Measurements from ENCODE around the gene HOXB4. TPM values are rescaled to one million over a fixed set of nuclear protein-coding genes. Genes with fewer than 3 reads are reported as not detected.

The HOXB4 gene
- total RNA-seq, 2 experiments from 2014 or later: 0.16 to 0.17 TPM

- ChIA-PET CTCF (interaction anchor here (1.1 to 5.0 kb wide), 6 partner anchors 20 to 260 kb away, joined by 3 to 24 read pairs (median 4); no protein-coding TSS in a partner anchor), POLR2A (interaction anchor here (0.7 kb wide), 1 partner anchor 483 kb away, joined by 3 read pairs; no protein-coding TSS in a partner anchor)
- Histone ChIP-seq H3K4me1 (ENCODE audit: insufficient read depth, low read length) (peaks cover 53% of the 10 kb centered on the region), H3K9me3 (ENCODE audit: control insufficient read depth in 1 of 2, insufficient read depth in 1 of 2, low read length in 2 of 2) (peaks cover 0 to 24% of the 10 kb centered on the region in 2 experiments), H3K27me3 (ENCODE audit: control insufficient read depth in 1 of 2, insufficient read depth in 2 of 2, low read length in 2 of 2) (peaks cover 83 to 94% of the 10 kb centered on the region in 2 experiments), H3K36me3 (ENCODE audit: insufficient read depth, low read length) (no peaks in the 10 kb centered on the region), H3K27ac (ENCODE audit: low read depth in 1 of 2, low read length in 2 of 2) (no peak overlapping the region), H3K4me3 (ENCODE audit: low read length) (no peak overlapping the region)
- TF ChIP-seq CTCF (IDR thresholded peaks at IDR 0.05): no peak
- intact Hi-C loops (cut with DNase I, micrococcal nuclease): loop anchor here (1.0 to 5.0 kb wide), 4 partner anchors 102 to 512 kb away; no protein-coding TSS in a partner anchor
- H3K36me3 Mint-ChIP-seq (ENCODE audit: low read depth): no peaks in the 10 kb centered on the region
- H3K9me3 Mint-ChIP-seq: no peaks in the 10 kb centered on the region
- no peak overlapping the region for H3K4me3 Mint-ChIP-seq
- H3K4me1 Mint-ChIP-seq (ENCODE audit: low read depth): peaks cover 47% of the 10 kb centered on the region
- no peak overlapping the region for H3K27ac Mint-ChIP-seq
- ATAC-seq (ENCODE audit: poor library complexity) (no peak), DNase-seq (no peak)
- peaks cover 98% of the 10 kb centered on the region for H3K27me3 Mint-ChIP-seq
Measured at GRCh38 chr17:48594538-48595277, 16.6 kb upstream of the HOXB4 start.

- no peaks in the 10 kb centered on the region for H3K36me3 Mint-ChIP-seq (ENCODE audit: low read depth)
- peak; percentile 83 for TF ChIP-seq CTCF (IDR thresholded peaks at IDR 0.05)
- peaks cover 98% of the 10 kb centered on the region for H3K27me3 Mint-ChIP-seq
- peaks cover 53% of the 10 kb centered on the region for H3K4me1 ChIP-seq (ENCODE audit: insufficient read depth, low read length)
- H3K4me3 Mint-ChIP-seq: peak overlapping the region; percentile 74
- ChIA-PET CTCF (interaction anchor here (1.1 to 5.0 kb wide), 9 partner anchors 20 to 286 kb away, joined by 3 to 24 read pairs (median 13); no protein-coding TSS in a partner anchor), POLR2A (interaction anchor here (0.9 to 1.5 kb wide), 4 partner anchors 25 to 420 kb away, joined by 3 to 5 read pairs (median 4); no protein-coding TSS in a partner anchor)
- H3K27ac ChIP-seq (ENCODE audit: low read depth in 1 of 2, low read length in 2 of 2): no peak overlapping the region
- DNase-seq (peak; percentile 61 to 91 (median 82)), ATAC-seq (ENCODE audit: poor library complexity) (peak; percentile 74)
- H3K9me3 ChIP-seq (ENCODE audit: control insufficient read depth in 1 of 2, insufficient read depth in 1 of 2, low read length in 2 of 2): peaks cover 0 to 24% of the 10 kb centered on the region in 2 experiments
- peaks cover 46% of the 10 kb centered on the region for H3K4me1 Mint-ChIP-seq (ENCODE audit: low read depth)
- H3K4me3 ChIP-seq (ENCODE audit: low read length): peak overlapping the region; percentile 45
- intact Hi-C loops (cut with DNase I, micrococcal nuclease): loop anchor here (1.0 to 5.0 kb wide), 7 partner anchors 101 to 512 kb away; no protein-coding TSS in a partner anchor
- H3K27me3 ChIP-seq (ENCODE audit: control insufficient read depth in 1 of 2, insufficient read depth in 2 of 2, low read length in 2 of 2): peaks cover 83 to 94% of the 10 kb centered on the region in 2 experiments
- no peaks in the 10 kb centered on the region for H3K36me3 ChIP-seq (ENCODE audit: insufficient read depth, low read length)
- H3K9me3 Mint-ChIP-seq: no peaks in the 10 kb centered on the region
- no peak overlapping the region for H3K27ac Mint-ChIP-seq
Measured at GRCh38 chr17:48593840-48594537, 15.8 kb upstream of the HOXB4 start.

GRCh38 chr17:48593126-48593829 is 15.1 kb upstream of the HOXB4 start, which contains the start of gene HOXB5:
TSS of gene HOXB5 (minus strand) at chr17:48593779. CDS start at chr17:48593682, 97 bp downstream.
- intact Hi-C loops (cut with DNase I, micrococcal nuclease): loop anchor here (1.0 to 5.0 kb wide), 6 partner anchors 100 to 511 kb away; no protein-coding TSS in a partner anchor
- Mint-ChIP-seq H3K4me3 (peak within 1 kb of the TSS; percentile 74), H3K27me3 (peaks cover 98% of the 10 kb centered on the region), H3K27ac (no peak within 1 kb of the TSS), H3K36me3 (ENCODE audit: low read depth) (no peaks in the 10 kb centered on the region), H3K9me3 (no peaks in the 10 kb centered on the region), H3K4me1 (ENCODE audit: low read depth) (peaks cover 39% of the 10 kb centered on the region)
- CTCF ChIA-PET: interaction anchor here (0.5 to 5.0 kb wide), 14 partner anchors 10 to 285 kb away, joined by 3 to 24 read pairs (median 6); no protein-coding TSS in a partner anchor
- peak in 3 of 14 experiments; percentile 47 to 53 (median 47) for DNase-seq
- POLR2A ChIA-PET: interaction anchor here (0.5 to 1.5 kb wide), 8 partner anchors 17 to 419 kb away, joined by 3 to 6 read pairs (median 4); no protein-coding TSS in a partner anchor
- H3K27me3 ChIP-seq (ENCODE audit: control insufficient read depth in 1 of 2, insufficient read depth in 2 of 2, low read length in 2 of 2): peaks cover 83 to 94% of the 10 kb centered on the region in 2 experiments
- H3K4me1 ChIP-seq (ENCODE audit: insufficient read depth, low read length): peaks cover 51% of the 10 kb centered on the region
- no peak within 1 kb of the TSS for H3K27ac ChIP-seq (ENCODE audit: low read depth in 1 of 2, low read length in 2 of 2)
- H3K4me3 ChIP-seq (ENCODE audit: low read length): peak within 1 kb of the TSS; percentile 45
- no peaks in the 10 kb centered on the region for H3K36me3 ChIP-seq (ENCODE audit: insufficient read depth, low read length)
- peaks cover 0 to 24% of the 10 kb centered on the region in 2 experiments for H3K9me3 ChIP-seq (ENCODE audit: control insufficient read depth in 1 of 2, insufficient read depth in 1 of 2, low read length in 2 of 2)
- TF ChIP-seq CTCF (IDR thresholded peaks at IDR 0.05): no peak
- peak; percentile 19 for ATAC-seq (ENCODE audit: poor library complexity)
